ENCODE data around the gene MSANTD2.

The MSANTD2 gene

GRCh38 chr11:124800226-124800929 is at the start of gene MSANTD2:
MSANTD2 (minus strand) TSS chr11:124800406; CDS start chr11:124800380, 26 bp downstream.
- peaks cover 11% of the 10 kb centered on the region for H3K4me1 ChIP-seq (ENCODE audit: insufficient read depth, low read length)
- no peaks in the 10 kb centered on the region for H3K36me3 ChIP-seq (ENCODE audit: insufficient read depth, low read length)
- H3K9ac ChIP-seq (ENCODE audit: low read depth, low read length), result peak within 1 kb of the TSS; percentile 83
- no peaks in the 10 kb centered on the region for H3K9me3 ChIP-seq (ENCODE audit: control insufficient read depth, insufficient read depth, low read length)

GRCh38 chr11:124846070-124846673 is 46.0 kb upstream of the MSANTD2 start:
- Histone ChIP-seq H3K9ac (ENCODE audit: low read depth, low read length) (no peak overlapping the region), H3K9me3 (ENCODE audit: control insufficient read depth, insufficient read depth, low read length) (no peaks in the 10 kb centered on the region), H3K36me3 (ENCODE audit: insufficient read depth, low read length) (no peaks in the 10 kb centered on the region), H3K4me1 (ENCODE audit: insufficient read depth, low read length) (no peaks in the 10 kb centered on the region; the same call in 1 of the 2 replicates)

GRCh38 chr11:124844664-124845079 is 44.5 kb upstream of the MSANTD2 start:
- Histone ChIP-seq H3K9ac (ENCODE audit: low read depth, low read length) (no peak overlapping the region), H3K9me3 (ENCODE audit: control insufficient read depth, insufficient read depth, low read length) (no peaks in the 10 kb centered on the region), H3K36me3 (ENCODE audit: insufficient read depth, low read length) (no peaks in the 10 kb centered on the region), H3K4me1 (ENCODE audit: insufficient read depth, low read length) (no peaks in the 10 kb centered on the region; the same call in 1 of the 2 replicates)

- Histone ChIP-seq H3K36me3 (ENCODE audit: insufficient read depth, low read length) (no peaks in the 10 kb centered on the region), H3K9ac (ENCODE audit: low read depth, low read length) (no peak overlapping the region; the same call in 1 of the 2 replicates), H3K9me3 (ENCODE audit: control insufficient read depth, insufficient read depth, low read length) (no peaks in the 10 kb centered on the region), H3K4me1 (ENCODE audit: insufficient read depth, low read length) (no peaks in the 10 kb centered on the region; the same call in 1 of the 2 replicates)
Measured at GRCh38 chr11:124843616-124843910, 43.4 kb upstream of the MSANTD2 start.

GRCh38 chr11:124842305-124842704 is 42.1 kb upstream of the MSANTD2 start:
- Histone ChIP-seq H3K36me3 (ENCODE audit: insufficient read depth, low read length) (no peaks in the 10 kb centered on the region), H3K9ac (ENCODE audit: low read depth, low read length) (no peak overlapping the region), H3K4me1 (ENCODE audit: insufficient read depth, low read length) (no peaks in the 10 kb centered on the region; the same call in 1 of the 2 replicates), H3K9me3 (ENCODE audit: control insufficient read depth, insufficient read depth, low read length) (no peaks in the 10 kb centered on the region)

GRCh38 chr11:124841840-124842239 is 41.6 kb upstream of the MSANTD2 start:
- H3K9me3 ChIP-seq (ENCODE audit: control insufficient read depth, insufficient read depth, low read length), result no peaks in the 10 kb centered on the region
- H3K4me1 ChIP-seq (ENCODE audit: insufficient read depth, low read length), result no peaks in the 10 kb centered on the region; the same call in 1 of the 2 replicates
- H3K36me3 ChIP-seq (ENCODE audit: insufficient read depth, low read length), result no peaks in the 10 kb centered on the region
- no peak overlapping the region for H3K9ac ChIP-seq (ENCODE audit: low read depth, low read length)

- Histone ChIP-seq H3K9me3 (ENCODE audit: control insufficient read depth, insufficient read depth, low read length) (no peaks in the 10 kb centered on the region), H3K9ac (ENCODE audit: low read depth, low read length) (no peak overlapping the region), H3K36me3 (ENCODE audit: insufficient read depth, low read length) (no peaks in the 10 kb centered on the region), H3K4me1 (ENCODE audit: insufficient read depth, low read length) (no peaks in the 10 kb centered on the region; the same call in 1 of the 2 replicates)
Measured at GRCh38 chr11:124841201-124841600, 41.0 kb upstream of the MSANTD2 start.

- H3K36me3 ChIP-seq (ENCODE audit: insufficient read depth, low read length), result no peaks in the 10 kb centered on the region
- H3K4me1 ChIP-seq (ENCODE audit: insufficient read depth, low read length), result no peaks in the 10 kb centered on the region; the same call in 1 of the 2 replicates
- no peaks in the 10 kb centered on the region for H3K9me3 ChIP-seq (ENCODE audit: control insufficient read depth, insufficient read depth, low read length)
- H3K9ac ChIP-seq (ENCODE audit: low read depth, low read length), result no peak overlapping the region
Measured at GRCh38 chr11:124840666-124841065, 40.5 kb upstream of the MSANTD2 start.

- peak overlapping the region; percentile 43; the same call in 1 of the 2 replicates for H3K9ac ChIP-seq (ENCODE audit: low read depth, low read length)
- no peaks in the 10 kb centered on the region for H3K9me3 ChIP-seq (ENCODE audit: control insufficient read depth, insufficient read depth, low read length)
- H3K36me3 ChIP-seq (ENCODE audit: insufficient read depth, low read length), result no peaks in the 10 kb centered on the region
- H3K4me1 ChIP-seq (ENCODE audit: insufficient read depth, low read length), result no peaks in the 10 kb centered on the region; the same call in 1 of the 2 replicates
Measured at GRCh38 chr11:124839972-124840621, 39.9 kb upstream of the MSANTD2 start.

- H3K9ac ChIP-seq (ENCODE audit: low read depth, low read length), result peak overlapping the region; percentile 43; the same call in 1 of the 2 replicates
- H3K9me3 ChIP-seq (ENCODE audit: control insufficient read depth, insufficient read depth, low read length), result no peaks in the 10 kb centered on the region
- no peaks in the 10 kb centered on the region for H3K36me3 ChIP-seq (ENCODE audit: insufficient read depth, low read length)
- no peaks in the 10 kb centered on the region; the same call in 1 of the 2 replicates for H3K4me1 ChIP-seq (ENCODE audit: insufficient read depth, low read length)
Measured at GRCh38 chr11:124839128-124839971, 39.1 kb upstream of the MSANTD2 start.

GRCh38 chr11:124838805-124839127 is 38.6 kb upstream of the MSANTD2 start:
- Histone ChIP-seq H3K36me3 (ENCODE audit: insufficient read depth, low read length) (no peaks in the 10 kb centered on the region), H3K9ac (ENCODE audit: low read depth, low read length) (peak overlapping the region; percentile 43; the same call in 1 of the 2 replicates), H3K9me3 (ENCODE audit: control insufficient read depth, insufficient read depth, low read length) (no peaks in the 10 kb centered on the region), H3K4me1 (ENCODE audit: insufficient read depth, low read length) (no peaks in the 10 kb centered on the region; the same call in 1 of the 2 replicates)

- Histone ChIP-seq H3K4me1 (ENCODE audit: insufficient read depth, low read length) (peaks cover 3% of the 10 kb centered on the region; the same call in 1 of the 2 replicates), H3K36me3 (ENCODE audit: insufficient read depth, low read length) (no peaks in the 10 kb centered on the region), H3K9me3 (ENCODE audit: control insufficient read depth, insufficient read depth, low read length) (no peaks in the 10 kb centered on the region), H3K9ac (ENCODE audit: low read depth, low read length) (no peak overlapping the region)
Measured at GRCh38 chr11:124837491-124837856, 37.3 kb upstream of the MSANTD2 start.

- no peak overlapping the region for H3K9ac ChIP-seq (ENCODE audit: low read depth, low read length)
- H3K36me3 ChIP-seq (ENCODE audit: insufficient read depth, low read length), result no peaks in the 10 kb centered on the region
Measured at GRCh38 chr11:124835918-124836317, 35.7 kb upstream of the MSANTD2 start.

GRCh38 chr11:124834526-124835180 is 34.4 kb upstream of the MSANTD2 start:
- Histone ChIP-seq H3K4me1 (ENCODE audit: insufficient read depth, low read length) (0 out of 2 replicates have a peak, but pooled peaks cover 3% of the 10 kb centered on the region), H3K9ac (ENCODE audit: low read depth, low read length) (no peak overlapping the region), H3K36me3 (ENCODE audit: insufficient read depth, low read length) (no peaks in the 10 kb centered on the region), H3K9me3 (ENCODE audit: control insufficient read depth, insufficient read depth, low read length) (no peaks in the 10 kb centered on the region)

More at GRCh38 chr11:124835918-124836317, 35.7 kb upstream of the MSANTD2 start:
- Histone ChIP-seq H3K9me3 (ENCODE audit: control insufficient read depth, insufficient read depth, low read length) (no peaks in the 10 kb centered on the region), H3K4me1 (ENCODE audit: insufficient read depth, low read length) (0 out of 2 replicates have a peak, but pooled peaks cover 3% of the 10 kb centered on the region)
